ENCODE measurements around the gene ADISSP.

ADISSP gene

GRCh38 chr20:3720626-3721025 lies 46.9 kb downstream of the ADISSP start:
- no peak overlapping the region for H3K4me3 ChIP-seq (ENCODE audit: low read depth, low read length)

DNA sequence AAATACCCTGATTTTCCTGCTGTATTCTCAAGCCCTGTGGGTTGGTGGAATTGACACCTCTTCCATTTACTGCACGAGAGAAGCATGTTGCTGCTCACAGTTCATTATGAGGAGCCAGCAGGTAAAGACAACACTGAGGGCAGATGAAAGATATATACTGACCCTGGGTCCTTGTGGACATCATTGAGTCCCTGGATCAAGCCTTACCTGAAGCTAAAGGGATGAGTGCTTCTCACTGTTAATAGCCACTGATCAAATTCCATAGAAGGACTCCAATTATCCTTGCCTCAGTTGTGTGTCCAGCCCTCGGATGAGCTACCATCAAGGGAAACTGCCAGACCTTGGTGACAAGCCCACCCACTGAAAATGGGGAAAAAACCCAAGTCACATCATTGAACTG lies 47.5 kb downstream of the ADISSP start:
- H3K4me3 ChIP-seq (ENCODE audit: low read depth, low read length) = no peak overlapping the region

DNA sequence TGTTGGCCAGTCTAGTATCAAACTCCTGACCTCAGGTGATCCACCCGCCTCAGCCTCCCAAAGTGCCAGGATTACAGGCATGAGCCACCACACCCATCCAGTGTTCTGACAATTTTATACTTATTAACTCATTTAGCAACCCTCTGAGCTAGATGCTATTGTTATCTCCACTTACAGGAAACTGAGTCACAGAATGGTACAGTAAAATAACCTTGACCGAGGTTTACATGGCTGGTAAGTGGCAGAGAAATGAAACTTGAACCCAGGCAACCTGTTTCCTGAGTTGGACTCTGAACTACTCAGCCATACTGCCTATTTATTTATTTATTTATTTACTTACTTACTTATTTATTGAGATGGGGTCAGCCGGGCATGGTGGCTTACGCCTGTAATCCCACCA lies 48.5 kb downstream of the ADISSP start:
- no peak overlapping the region for H3K4me3 ChIP-seq (ENCODE audit: low read depth, low read length)

- no peak overlapping the region for H3K4me3 ChIP-seq (ENCODE audit: low read depth, low read length)
Observed at GRCh38 chr20:3716195-3716834, 51.2 kb downstream of the ADISSP start.

DNA sequence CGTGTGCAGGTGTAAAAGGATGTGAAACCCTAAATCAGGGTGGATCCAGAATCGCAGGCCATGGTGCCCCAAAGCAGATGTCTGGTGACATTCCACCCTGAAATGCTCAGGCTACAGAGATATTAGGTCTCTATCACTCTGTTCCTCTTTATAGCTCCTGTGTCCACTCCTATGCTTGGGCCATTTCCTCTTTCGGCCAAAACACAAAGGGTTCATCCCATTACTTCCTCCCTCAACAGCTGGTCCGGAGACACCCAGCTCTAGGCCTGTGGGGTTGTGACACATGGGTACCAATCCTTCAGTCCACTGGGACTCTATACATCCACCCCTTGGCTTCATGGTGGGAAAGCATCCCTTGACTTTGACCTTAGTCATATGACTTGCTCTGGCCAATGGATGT lies 53.5 kb downstream of the ADISSP start:
- H3K4me3 ChIP-seq (ENCODE audit: low read depth, low read length) = no peak overlapping the region

GRCh38 chr20:3712279-3712873 lies 55.2 kb downstream of the ADISSP start, which contains the start of gene SIGLEC1:
Gene SIGLEC1 (minus strand): TSS chr20:3712600. CDS start chr20:3707128, 5,472 bp downstream.
- no peak within 1 kb of the TSS for H3K4me3 ChIP-seq (ENCODE audit: low read depth, low read length)

GRCh38 chr20:3711484-3711941 lies 56.0 kb downstream of the ADISSP start:
- H3K4me3 ChIP-seq (ENCODE audit: low read depth, low read length) = no peak overlapping the region

- no peak overlapping the region for H3K4me3 ChIP-seq (ENCODE audit: low read depth, low read length)
Observed at GRCh38 chr20:3710703-3711483, 56.7 kb downstream of the ADISSP start.

DNA sequence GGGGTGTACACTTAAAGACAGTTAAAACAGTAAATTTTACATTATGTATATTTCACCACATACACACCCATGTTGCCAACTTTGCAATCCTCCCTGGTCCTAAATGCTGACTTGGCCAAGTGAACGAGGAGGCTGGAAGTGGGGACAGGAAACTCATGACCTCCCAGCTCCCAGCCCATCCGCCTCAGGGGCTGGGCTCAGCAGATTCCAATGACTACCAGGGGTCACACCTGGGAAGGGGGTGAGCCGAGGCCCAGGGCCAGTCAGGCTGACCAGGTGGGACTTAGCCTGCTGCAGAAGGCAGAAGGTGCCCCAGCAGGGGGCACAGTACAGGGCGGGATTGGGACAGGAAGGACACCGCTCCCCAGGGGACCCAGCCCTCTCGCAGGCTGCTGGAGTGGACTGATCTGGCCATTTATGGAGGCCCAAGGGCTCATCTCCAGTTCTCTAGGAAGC lies 57.5 kb downstream of the ADISSP start:
- no peak overlapping the region for H3K4me3 ChIP-seq (ENCODE audit: low read depth, low read length)

GRCh38 chr20:3707508-3707899 lies 60.0 kb downstream of the ADISSP start:
- H3K4me3 ChIP-seq (ENCODE audit: low read depth, low read length) = no peak overlapping the region

GRCh38 chr20:3706774-3707507 lies 60.6 kb downstream of the ADISSP start:
- no peak overlapping the region for H3K4me3 ChIP-seq (ENCODE audit: low read depth, low read length)

DNA sequence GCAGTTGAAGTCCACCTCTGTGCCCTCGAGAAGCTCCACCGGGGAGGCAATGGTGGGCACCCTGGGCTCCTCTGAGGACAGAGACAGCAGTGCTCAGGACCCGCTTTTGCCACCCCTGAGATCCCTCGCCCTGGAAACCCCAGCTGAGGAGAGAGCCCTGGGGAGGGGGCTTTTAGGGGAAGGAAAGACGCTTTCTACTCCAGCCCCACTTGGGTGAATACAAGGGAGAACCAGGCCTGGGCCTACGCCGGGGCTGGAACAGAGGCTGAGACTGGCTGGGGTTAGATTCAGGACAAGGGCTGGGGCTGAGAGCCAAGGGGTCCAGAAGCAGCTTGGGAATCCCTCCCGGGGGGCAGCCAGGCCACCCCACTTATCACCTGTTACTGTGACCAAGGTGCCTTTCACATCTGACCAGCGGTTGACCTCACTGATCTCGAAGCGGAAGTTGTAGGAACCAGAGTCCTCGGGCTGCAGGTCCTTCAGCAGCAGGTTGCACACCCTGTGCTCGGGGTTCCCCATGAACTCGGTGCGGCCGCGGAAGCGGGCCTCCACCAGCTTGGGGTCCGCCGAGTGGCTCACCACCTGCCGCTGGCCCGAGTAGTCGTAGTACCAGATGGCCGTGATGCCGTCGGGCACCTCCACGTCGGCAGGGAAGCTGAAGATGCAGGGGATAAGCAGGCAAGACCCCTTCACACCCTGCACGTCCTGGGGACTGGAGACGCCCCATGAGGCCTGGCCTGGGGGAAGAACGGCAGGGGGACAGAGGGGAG lies 61.4 kb downstream of the ADISSP start:
- H3K4me3 ChIP-seq (ENCODE audit: low read depth, low read length) = no peak overlapping the region

GRCh38 chr20:3705491-3705969 lies 62.0 kb downstream of the ADISSP start:
- no peak overlapping the region for H3K4me3 ChIP-seq (ENCODE audit: low read depth, low read length)

DNA sequence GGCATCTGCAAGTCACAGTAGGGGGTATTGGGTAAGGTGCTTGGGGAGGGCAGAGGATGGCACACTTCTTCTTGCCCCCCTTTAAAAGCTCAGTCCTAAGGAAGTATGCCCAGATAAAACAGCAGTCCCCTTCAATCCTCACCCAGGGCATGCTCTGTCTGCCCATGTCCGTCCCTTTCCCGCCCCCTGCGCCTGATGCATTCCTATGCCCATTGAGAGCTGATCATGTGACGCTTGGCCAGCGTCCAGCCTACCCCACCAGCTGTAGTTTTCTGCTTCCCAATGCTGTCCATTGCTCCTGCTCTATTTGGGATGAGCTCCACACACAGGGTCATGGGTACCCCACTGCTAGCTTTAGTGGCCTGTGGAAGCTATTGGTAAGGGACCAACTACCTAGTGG lies 63.5 kb downstream of the ADISSP start:
- no peak overlapping the region for H3K4me3 ChIP-seq (ENCODE audit: low read depth, low read length)
